GM23248 (cell line): ENCODE results near the gene CCR5. TPM values are rescaled to one million over a fixed set of nuclear protein-coding genes. Genes with fewer than 3 reads are reported as not detected.

Source experiments
- DNase-seq: peaks from one replicate; pipeline ENCODE4 v3.0.0-alpha.2; 2015
- H2AFZ ChIP-seq: fragments of 200-600 bp; sonication (generic); 2 replicates; pipeline ENCODE4 v1.6.1; 2016; ENCODE audit warnings: antibody characterized with exemption
- H3F3A ChIP-seq: fragments of 200-600 bp; sonication (generic); 2 replicates; pipeline ENCODE4 v1.6.1; 2016; ENCODE audit warnings: mild to moderate bottlenecking, antibody characterized with exemption, mixed run types; ENCODE audit not compliant: insufficient read depth
- H3K27ac ChIP-seq: fragments of 200-600 bp; sonication (generic); 2 replicates; pipeline ENCODE4 v1.5.1; 2016; ENCODE audit warnings: mild to moderate bottlenecking
- H3K27me3 ChIP-seq: fragments of 200-600 bp; sonication (generic); replicated peaks from 2 replicates; pipeline ENCODE4 v1.6.1; 2016; ENCODE audit warnings: mild to moderate bottlenecking; ENCODE audit not compliant: insufficient read depth
- H3K36me3 ChIP-seq: fragments of 200-600 bp; sonication (generic); 2 replicates; pipeline ENCODE4 v1.6.1; 2016; ENCODE audit warnings: low read depth, mild to moderate bottlenecking
- H3K4me1 ChIP-seq: fragments of 200-600 bp; sonication (generic); 2 replicates; pipeline ENCODE4 v1.6.1; 2016; ENCODE audit warnings: mild to moderate bottlenecking; ENCODE audit not compliant: insufficient read depth
- H3K4me2 ChIP-seq: fragments of 200-600 bp; sonication (generic); one replicate; pipeline ENCODE4 v1.6.1; 2016; ENCODE audit warnings: mild to moderate bottlenecking; ENCODE audit not compliant: unreplicated experiment
- H3K4me3 ChIP-seq: fragments of 200-600 bp; sonication (generic); 2 replicates; pipeline ENCODE4 v1.5.1; 2016; ENCODE audit warnings: mild to moderate bottlenecking
- H3K79me2 ChIP-seq: fragments of 200-600 bp; sonication (generic); 2 replicates; pipeline ENCODE4 v1.6.1; 2016; ENCODE audit warnings: mild to moderate bottlenecking; ENCODE audit not compliant: insufficient read depth
- H3K9ac ChIP-seq: fragments of 200-600 bp; sonication (generic); 2 replicates; pipeline ENCODE4 v1.6.1; 2016; ENCODE audit warnings: mild to moderate bottlenecking
- H3K9me2 ChIP-seq: fragments of 200-600 bp; sonication (generic); 2 replicates; pipeline ENCODE4 v1.6.1; 2016; ENCODE audit warnings: mixed run types, mild to moderate bottlenecking, moderate library complexity; ENCODE audit not compliant: insufficient read depth
- H3K9me3 ChIP-seq: fragments of 200-600 bp; sonication (generic); one replicate; pipeline ENCODE4 v1.6.1; 2017; ENCODE audit warnings: low read depth
- H4K20me1 ChIP-seq: fragments of 200-600 bp; sonication (generic); 2 replicates; pipeline ENCODE4 v1.6.0; 2016; ENCODE audit not compliant: insufficient read depth
- EZH2 ChIP-seq: fragments of 200-600 bp; sonication (generic); IDR thresholded peaks from 2 replicates; pipeline ENCODE4 v1.6.1; 2018; ENCODE audit warnings: antibody characterized with exemption, mild to moderate bottlenecking; ENCODE audit not compliant: insufficient read depth, poor library complexity, severe bottlenecking
- EZH2phosphoT487 ChIP-seq: fragments of 200-600 bp; sonication (generic); IDR thresholded peaks from 2 replicates; pipeline ENCODE4 v1.6.1; 2018; ENCODE audit warnings: antibody characterized with exemption, moderate library complexity, mild to moderate bottlenecking, low read depth; ENCODE audit not compliant: insufficient read depth
- WGBS, 2 experiments: methylation state at CpG; one replicate each; pipeline ENCODE4 v1.1.6; 2015 to 2017; ENCODE audit warnings: low lambda C conversion rate in 2 of 2, low coverage in 1 of 2; ENCODE audit errors: missing lambda C conversion rate in 2 of 2; 5-methylcytosine and 5-hydroxymethylcytosine counted together
- in situ Hi-C: fragments of 300-500 bp; cut with MboI; formaldehyde crosslinking; loops from 2 replicates; pipeline ENCODE4 v1.15.0; 2020
- polyA plus RNA-seq: library from polyadenylated mRNA; unstranded; fragments of >200 nt; fragmentation: Nextera tagmentation; extraction: Ambion mirVana; gene quantifications from 2 replicates; pipeline ENCODE4 v1.2.1, GENCODE V29; 2016
- total RNA-seq: library from RNA; depleted of rRNA; stranded (reverse); fragments of >200 nt; shearing (Covaris generic); gene quantifications from 2 replicates; pipeline ENCODE4 v1.2.3, GENCODE V29; 2014

CCR5 gene
- total and polyA plus RNA-seq, 2 experiments from 2014 or later: not detected

DNA sequence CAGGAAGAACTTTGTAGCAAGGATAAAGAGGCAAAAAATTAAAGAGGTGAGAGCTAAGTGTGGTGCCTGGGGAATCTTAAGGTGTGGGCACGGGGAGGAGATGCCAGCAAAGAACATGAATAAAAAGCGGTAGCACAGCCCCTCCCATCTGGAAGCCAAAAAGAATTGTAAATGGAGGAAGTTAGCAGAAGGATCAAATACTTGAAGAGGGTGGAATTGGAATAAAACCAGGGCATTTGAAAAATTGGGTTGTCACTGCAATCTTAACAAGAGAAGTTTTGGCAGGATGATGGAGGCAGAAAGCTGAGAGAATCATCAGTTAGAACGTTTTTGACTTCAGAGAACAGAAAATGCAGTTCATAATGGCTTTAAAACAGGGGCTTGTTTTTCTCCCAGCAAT, 14.5 kb upstream of the CCR5 start:
- no peak for DNase-seq
- Histone ChIP-seq H4K20me1 (no peaks in the 10 kb centered on the region), H3K79me2 (no peaks in the 10 kb centered on the region), H3K9me3 (no peaks in the 10 kb centered on the region), H3K9me2 (no peaks in the 10 kb centered on the region), H3K9ac (no peak overlapping the region), H3K4me1 (no peaks in the 10 kb centered on the region), H2AFZ (no peak overlapping the region), H3K27ac (no peak overlapping the region), H3K27me3 (peaks cover 50% of the 10 kb centered on the region), H3K36me3 (no peaks in the 10 kb centered on the region), H3K4me3 (no peak overlapping the region), H3K4me2 (no peak overlapping the region), H3F3A (peaks cover 6% of the 10 kb centered on the region; the same call in 1 of the 2 replicates)
- in situ Hi-C loops: loop anchor here (25.0 kb wide), 2 partner anchors 419 to 594 kb away; partner anchors contain the start of gene CXCR6
- WGBS, 2 experiments: 27 to 28% methylated on average over 3 of the region's 3 CpGs
- TF ChIP-seq EZH2phosphoT487 (no peak), EZH2 (no peak)

DNA sequence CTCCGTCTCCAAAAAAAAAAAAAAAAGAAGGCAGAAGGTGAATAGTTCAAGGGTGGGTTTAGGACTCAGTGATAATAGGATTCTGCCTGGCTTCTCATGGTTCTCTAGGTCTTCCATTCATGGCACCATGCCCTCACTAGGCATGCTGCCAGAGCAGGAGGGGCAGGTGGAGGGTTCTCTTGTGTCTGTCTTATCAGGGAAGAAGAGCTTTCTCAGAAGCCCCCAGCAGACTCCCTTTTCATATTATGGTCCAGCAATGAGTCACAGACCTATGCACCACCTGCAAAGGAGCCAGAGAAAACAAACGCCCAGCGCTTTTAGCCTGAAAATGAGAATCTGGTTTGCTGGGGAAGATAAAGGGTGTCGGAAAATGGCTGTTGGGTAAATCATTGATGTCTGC, 13.8 kb upstream of the CCR5 start:
- no peak for DNase-seq
- in situ Hi-C loops: loop anchor here (25.0 kb wide), 2 partner anchors 420 to 595 kb away; partner anchors contain the start of gene CXCR6
- Histone ChIP-seq H3K4me1 (no peaks in the 10 kb centered on the region), H3K27ac (no peak overlapping the region), H4K20me1 (no peaks in the 10 kb centered on the region), H2AFZ (no peak overlapping the region), H3K9me2 (no peaks in the 10 kb centered on the region), H3K27me3 (peaks cover 50% of the 10 kb centered on the region), H3K9me3 (no peaks in the 10 kb centered on the region), H3F3A (peaks cover 6% of the 10 kb centered on the region; the same call in 1 of the 2 replicates), H3K9ac (no peak overlapping the region), H3K4me3 (no peak overlapping the region), H3K79me2 (no peaks in the 10 kb centered on the region), H3K36me3 (no peaks in the 10 kb centered on the region), H3K4me2 (no peak overlapping the region)
- WGBS, 2 experiments: 75 to 87% methylated on average over 4 of the region's 4 CpGs
- TF ChIP-seq EZH2phosphoT487: no peak
- TF ChIP-seq EZH2: no peak

DNA sequence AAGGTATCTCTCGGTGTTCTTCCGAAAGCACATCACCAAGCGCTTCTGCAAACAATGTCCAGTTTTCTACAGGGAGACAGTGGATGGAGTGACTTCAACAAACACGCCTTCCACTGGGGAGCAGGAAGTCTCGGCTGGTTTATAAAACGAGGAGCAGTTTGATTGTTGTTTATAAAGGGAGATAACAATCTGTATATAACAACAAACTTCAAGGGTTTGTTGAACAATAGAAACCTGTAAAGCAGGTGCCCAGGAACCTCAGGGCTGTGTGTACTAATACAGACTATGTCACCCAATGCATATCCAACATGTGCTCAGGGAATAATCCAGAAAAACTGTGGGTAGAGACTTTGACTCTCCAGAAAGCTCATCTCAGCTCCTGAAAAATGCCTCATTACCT, 12.3 kb upstream of the CCR5 start:
- Histone ChIP-seq H3K4me2 (no peak overlapping the region), H3K36me3 (no peaks in the 10 kb centered on the region), H3K9me2 (no peaks in the 10 kb centered on the region), H2AFZ (no peak overlapping the region), H3K27me3 (peaks cover 46% of the 10 kb centered on the region), H3K9me3 (no peaks in the 10 kb centered on the region), H3K4me1 (no peaks in the 10 kb centered on the region), H4K20me1 (no peaks in the 10 kb centered on the region), H3K79me2 (no peaks in the 10 kb centered on the region), H3F3A (peaks cover 6% of the 10 kb centered on the region; the same call in 1 of the 2 replicates), H3K9ac (no peak overlapping the region), H3K4me3 (no peak overlapping the region), H3K27ac (no peak overlapping the region)
- 79 to 84% methylated on average over 6 of the region's 6 CpGs for WGBS, 2 experiments
- TF ChIP-seq EZH2phosphoT487 (no peak), EZH2 (no peak)
- DNase-seq: no peak
- in situ Hi-C loops: loop anchor here (25.0 kb wide), 2 partner anchors 421 to 596 kb away; partner anchors contain the start of gene CXCR6

DNA sequence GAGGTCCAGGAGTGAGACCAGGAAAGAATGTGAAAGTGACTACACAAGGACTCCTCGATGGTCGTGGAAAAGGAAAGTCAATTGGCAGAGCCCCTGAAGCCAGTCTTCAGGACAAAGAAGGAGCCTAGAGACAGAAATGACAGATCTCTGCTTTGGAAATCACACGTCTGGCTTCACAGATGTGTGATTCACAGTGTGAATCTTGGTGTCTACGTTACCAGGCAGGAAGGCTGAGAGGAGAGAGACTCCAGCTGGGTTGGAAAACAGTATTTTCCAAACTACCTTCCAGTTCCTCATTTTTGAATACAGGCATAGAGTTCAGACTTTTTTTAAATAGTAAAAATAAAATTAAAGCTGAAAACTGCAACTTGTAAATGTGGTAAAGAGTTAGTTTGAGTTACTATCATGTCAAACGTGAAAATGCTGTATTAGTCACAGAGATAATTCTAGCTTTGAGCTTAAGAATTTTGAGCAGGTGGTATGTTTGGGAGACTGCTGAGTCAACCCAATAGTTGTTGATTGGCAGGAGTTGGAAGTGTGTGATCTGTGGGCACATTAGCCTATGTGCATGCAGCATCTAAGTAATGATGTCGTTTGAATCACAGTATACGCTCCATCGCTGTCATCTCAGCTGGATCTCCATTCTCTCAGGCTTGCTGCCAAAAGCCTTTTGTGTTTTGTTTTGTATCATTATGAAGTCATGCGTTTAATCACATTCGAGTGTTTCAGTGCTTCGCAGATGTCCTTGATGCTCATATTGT, 10.8 kb upstream of the CCR5 start:
- Histone ChIP-seq H3K9me2 (no peaks in the 10 kb centered on the region), H3K79me2 (no peaks in the 10 kb centered on the region), H3K4me2 (no peak overlapping the region), H3K4me1 (no peaks in the 10 kb centered on the region), H3K27me3 (peaks cover 41% of the 10 kb centered on the region), H3K27ac (no peak overlapping the region), H4K20me1 (no peaks in the 10 kb centered on the region), H3K36me3 (no peaks in the 10 kb centered on the region), H2AFZ (no peak overlapping the region), H3K4me3 (no peak overlapping the region), H3F3A (peaks cover 6% of the 10 kb centered on the region; the same call in 1 of the 2 replicates), H3K9ac (no peak overlapping the region), H3K9me3 (no peaks in the 10 kb centered on the region)
- TF ChIP-seq EZH2phosphoT487: no peak
- TF ChIP-seq EZH2: no peak
- in situ Hi-C loops: loop anchor here (10.0 to 25.0 kb wide), 3 partner anchors 275 to 598 kb away; partner anchors contain the start of gene CXCR6
- 4% methylated on average over 11 of the region's 11 CpGs for WGBS, 2 experiments
- peak; percentile 60 for DNase-seq
